Stimulated activated CD4-positive, alpha-beta T cell treated with anti-CD3 and anti-CD28 coated beads, Interleukin-15, amount 100 ng/mL, for 1 hour (primary cell): ENCODE data around the gene TMIE.

Source experiments
- DNase-seq, 2 donors: peaks; one replicate each; pipeline ENCODE4 v3.0.0-alpha.2; 2020; ENCODE audit warnings: low read depth in 1 of 2, low spot score in 1 of 2

TMIE gene

DNA sequence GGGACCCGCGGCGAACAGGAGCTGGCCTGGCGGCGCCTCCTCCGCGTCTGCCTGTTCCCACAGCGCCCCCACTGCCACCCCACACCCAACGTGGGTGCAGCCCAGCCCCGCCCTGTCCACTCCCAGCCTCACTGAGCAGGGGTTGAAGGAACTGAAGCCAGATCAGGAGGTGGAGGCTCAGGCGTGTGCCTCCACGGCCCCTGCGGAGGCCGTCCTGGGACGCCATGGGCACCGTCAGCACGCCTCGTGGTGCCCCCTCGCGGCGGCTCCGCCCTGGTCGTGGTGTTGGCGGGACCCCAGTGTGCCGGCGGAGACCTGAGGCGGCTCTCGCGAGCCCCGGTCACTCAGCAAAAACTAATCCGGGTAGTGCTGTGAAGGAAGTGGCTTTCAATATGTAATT lies 55.5 kb downstream of the TMIE start:
- no peak for DNase-seq

DNA sequence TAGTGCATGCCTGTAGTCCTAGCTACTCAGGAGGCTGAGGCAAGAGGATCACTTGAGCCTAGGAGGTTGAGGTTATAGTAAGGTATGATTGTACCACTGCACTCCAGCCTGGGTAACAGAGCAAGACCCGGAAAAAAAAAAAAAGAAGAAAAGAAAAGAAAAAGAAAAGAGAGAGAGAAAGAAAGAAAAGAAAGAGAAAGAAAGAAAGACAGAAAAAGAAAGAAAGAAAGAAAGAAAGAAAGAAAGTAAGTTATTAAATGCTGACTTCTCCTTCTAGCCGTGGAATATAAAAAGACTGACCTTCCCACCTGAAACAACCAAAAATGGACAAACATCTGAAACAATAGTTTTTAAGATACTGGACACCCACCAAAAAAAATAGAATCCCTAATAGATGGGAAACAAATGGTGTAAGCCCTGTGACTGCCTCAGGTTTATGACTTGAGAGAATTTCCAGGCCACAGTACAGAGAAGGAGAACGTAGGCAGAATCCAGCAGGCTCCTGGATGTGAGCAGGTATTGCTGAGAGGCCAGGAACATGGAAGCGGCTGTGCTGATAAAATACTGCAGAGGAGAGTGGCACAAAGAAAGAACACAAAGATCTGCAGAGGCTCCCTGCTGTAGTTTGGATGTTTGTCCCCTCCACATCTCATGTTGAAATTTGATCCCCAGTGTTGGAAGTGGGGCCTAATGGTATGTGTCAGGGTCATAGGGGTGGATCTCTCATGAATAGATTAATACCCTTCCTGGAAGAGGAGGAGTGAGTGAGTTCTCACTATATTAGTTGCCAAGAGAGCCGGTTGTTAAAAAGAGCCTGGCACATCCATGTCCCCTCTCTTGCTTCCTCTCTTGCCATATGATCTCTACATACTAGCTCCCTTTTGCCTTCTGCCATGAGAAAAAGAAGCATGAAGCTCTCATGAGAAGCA lies 58.3 kb downstream of the TMIE start:
- DNase-seq = no peak
